Panc1 (cell line): ENCODE measurements around the gene BTBD2. TPM values are rescaled to one million over a fixed set of nuclear protein-coding genes. Genes with fewer than 3 reads are reported as not detected.

Source experiments
- ATAC-seq: fragments of 200-7000 bp; cut with Tn5 transposase; 2 replicates; pipeline ENCODE4 v1.9.1; 2020; ENCODE audit warnings: mild to moderate bottlenecking, moderate library complexity
- BruUV-seq: library from RNA; stranded (reverse); fragments of 400-500 nt; replicated peaks from 2 replicates; lab custom pipeline; 2021; lab: Mats Ljungman, UMichigan
- CTCF ChIA-PET: fragments of 300-600 bp; sonication (Branson Sonifier 250); formaldehyde crosslinking; loops from one replicate; lab custom pipeline; 2022; ENCODE audit warnings: antibody characterized with exemption; lab: Charles Lee
- POLR2A ChIA-PET: fragments of 300-600 bp; sonication (Branson Sonifier 250); formaldehyde crosslinking; loops from one replicate; lab custom pipeline; 2022; ENCODE audit warnings: antibody characterized with exemption; lab: Charles Lee
- DNase-seq: peaks from one replicate; pipeline ENCODE4 v3.0.0-alpha.2; 2010; ENCODE audit warnings: low read depth, low spot score
- H3K27ac ChIP-seq: 2 replicates; pipeline ENCODE4 v1.5.1; 2011; ENCODE audit warnings: mild to moderate bottlenecking, low read length, inconsistent platforms
- H3K27me3 ChIP-seq: fragments of 200-500 bp; sonication (Bioruptor generic); 2 replicates; pipeline ENCODE4 v1.6.0; 2014; ENCODE audit warnings: low read length, inconsistent platforms; ENCODE audit not compliant: control insufficient read depth, insufficient read depth
- H3K36me3 ChIP-seq: fragments of 200-500 bp; sonication (Bioruptor generic); 2 replicates; pipeline ENCODE4 v1.5.1; 2014; ENCODE audit warnings: inconsistent platforms, mild to moderate bottlenecking, low read length, moderate library complexity; ENCODE audit not compliant: control insufficient read depth, insufficient read depth
- H3K4me1 ChIP-seq: 2 replicates; pipeline ENCODE4 v1.5.1; 2011; ENCODE audit warnings: inconsistent platforms, mild to moderate bottlenecking, low read length, moderate library complexity; ENCODE audit not compliant: control insufficient read depth, insufficient read depth
- H3K4me3 ChIP-seq, 2 experiments: 2 replicates each; pipeline ENCODE4 v1.5.1; 2011 to 2012; ENCODE audit warnings: low read depth in 2 of 2, low read length in 2 of 2, mild to moderate bottlenecking in 2 of 2, inconsistent platforms in 1 of 2, moderate library complexity in 1 of 2
- H3K9me3 ChIP-seq: fragments of 200-500 bp; sonication (Bioruptor generic); 2 replicates; pipeline ENCODE4 v1.5.1; 2014; ENCODE audit warnings: low read depth, mild to moderate bottlenecking, inconsistent platforms, low read length, moderate library complexity; ENCODE audit not compliant: control insufficient read depth, insufficient read depth
- SIN3A ChIP-seq: IDR thresholded peaks from 2 replicates; pipeline ENCODE4 v1.6.1; 2012; ENCODE audit warnings: low read depth, mild to moderate bottlenecking, low read length, moderate library complexity, borderline replicate concordance; ENCODE audit not compliant: insufficient read depth
- in situ Hi-C: cut with HindIII; loops from 2 replicates; pipeline ENCODE4 v1.10.0; 2016; ENCODE audit warnings: low sequenced_read_pairs, low pct_unique_long_range_greater_than_20kb
- intact Hi-C: fragments of 100-400 bp; cut with micrococcal nuclease; formaldehyde crosslinking; loops from one replicate; pipeline ENCODE4 v1.10.0; 2022; ENCODE audit not compliant: unreplicated experiment
- total RNA-seq: library from RNA; stranded (reverse); gene quantifications from one replicate; pipeline ENCODE4 v1.2.1, GENCODE V29; 2021; ENCODE audit not compliant: unreplicated experiment

The BTBD2 gene
- total RNA-seq, 1 experiment from 2014 or later = 59.6 TPM

DNA sequence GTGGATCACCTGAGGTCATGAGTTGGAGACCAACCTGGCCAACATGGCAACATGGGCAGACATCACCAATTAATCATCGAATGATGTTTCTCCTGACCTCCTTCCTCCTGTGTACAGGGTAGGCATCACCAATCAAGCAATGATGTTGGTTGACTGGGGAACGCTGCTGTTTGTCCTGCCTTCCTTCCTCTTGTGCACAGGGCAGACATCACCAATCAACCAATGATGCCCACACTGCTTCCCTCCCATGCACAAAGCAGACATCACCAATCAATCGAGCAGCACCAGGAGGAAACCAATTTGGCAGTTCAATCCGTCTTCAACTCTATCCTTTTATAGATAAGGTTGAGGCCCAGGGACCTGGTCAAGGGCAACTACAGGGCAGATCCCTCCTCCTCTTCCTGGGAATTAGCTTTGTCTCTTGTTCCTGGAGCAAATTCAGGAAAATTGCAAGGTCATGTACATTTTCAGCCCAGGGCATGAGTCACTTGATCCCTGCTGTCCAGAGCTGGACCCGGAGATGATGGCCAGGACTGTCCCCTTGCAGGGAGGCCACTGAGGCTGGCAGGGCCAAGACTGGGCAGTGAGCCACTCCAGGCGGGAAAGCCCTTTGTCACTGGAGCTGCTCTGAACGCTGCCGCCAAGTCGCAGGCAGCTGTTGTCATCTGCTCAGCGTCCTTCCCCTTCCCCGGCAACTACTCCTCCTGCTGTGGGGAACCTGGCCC is 79.9 kb downstream of the BTBD2 start:
- POLR2A ChIA-PET = interaction anchor here (0.5 kb wide), 1 partner anchor 380 kb away, joined by 3 read pairs; no protein-coding TSS in a partner anchor

More for the DNA sequence above, 79.9 kb downstream of the BTBD2 start:
- Histone ChIP-seq H3K4me3 (no peak overlapping the region), H3K36me3 (no peaks in the 10 kb centered on the region), H3K9me3 (no peaks in the 10 kb centered on the region; the same call in 1 of the 2 replicates), H3K27me3 (no peaks in the 10 kb centered on the region), H3K4me1 (peaks cover 5% of the 10 kb centered on the region; the same call in 1 of the 2 replicates), H3K27ac (no peak overlapping the region)
- no TSS peak for BruUV-seq
- TF ChIP-seq SIN3A = no peak
- in situ Hi-C loops (no loop called here), intact Hi-C loops (no loop called here)
- CTCF ChIA-PET = interaction anchor here (1.2 kb wide), 1 partner anchor 10 kb away, joined by 3 read pairs; no protein-coding TSS in a partner anchor
- ATAC-seq (no peak), DNase-seq (no peak)

Other genes starting within 250 kb of the BTBD2 start
- 67.7 TPM for gene ATP8B3, start 203.4 kb downstream of the BTBD2 start, total RNA-seq
- 52.1 TPM for gene REXO1, start 167.2 kb downstream of the BTBD2 start, total RNA-seq
- 79.3 TPM for gene KLF16, start 152.1 kb downstream of the BTBD2 start, total RNA-seq
- gene ABHD17A, start 130.2 kb downstream of the BTBD2 start, total RNA-seq = 57.1 TPM
- 8.9 TPM for gene ADAT3, start 110.3 kb downstream of the BTBD2 start, total RNA-seq
- gene SCAMP4, start 110.3 kb downstream of the BTBD2 start, total RNA-seq = 98.4 TPM
- 65.8 TPM for gene CSNK1G2, start 74.5 kb downstream of the BTBD2 start, total RNA-seq
- 240 TPM for gene MKNK2, start 35.5 kb upstream of the BTBD2 start, total RNA-seq
- gene MOB3A, start 80.6 kb upstream of the BTBD2 start, total RNA-seq = 36.3 TPM
- gene IZUMO4, start 81.2 kb upstream of the BTBD2 start, total RNA-seq = 5.4 TPM
- 167 TPM for gene AP3D1, start 135.9 kb upstream of the BTBD2 start, total RNA-seq
- 27.3 TPM for gene DOT1L, start 148.2 kb upstream of the BTBD2 start, total RNA-seq
- gene PLEKHJ1, start 220.6 kb upstream of the BTBD2 start, total RNA-seq = 78.6 TPM
- 103 TPM for gene SF3A2, start 221.1 kb upstream of the BTBD2 start, total RNA-seq
- 21.9 TPM for gene AMH, start 233.6 kb upstream of the BTBD2 start, total RNA-seq
- 0.51 TPM for gene JSRP1, start 240.7 kb upstream of the BTBD2 start, total RNA-seq